A549 (cell line): ENCODE results near the gene AKAP6. TPM values are rescaled to one million over a fixed set of nuclear protein-coding genes. Genes with fewer than 3 reads are reported as not detected.

Source experiments
- ATAC-seq, 2 experiments: fragments of 200-7000 bp in 1 of 2; fragments of >200 bp in 1 of 2; cut with Nextera tagmentation in 1 of 2; cut with Tn5 transposase in 1 of 2; 3 replicates each; pipeline versions ENCODE4 v1.8.0 to v1.9.1; 2018 to 2020; ENCODE audit warnings: mild to moderate bottlenecking in 1 of 2, moderate library complexity in 1 of 2
- CTCF ChIA-PET: fragments of 300-600 bp; sonication (Branson Sonifier 250); formaldehyde crosslinking; extraction: SDS; loops from one replicate; lab custom pipeline; 2021; ENCODE audit warnings: antibody characterized with exemption, inconsistent platforms; lab: Yijun Ruan, JAX
- POLR2A ChIA-PET: fragments of 350-600 bp; formaldehyde crosslinking; extraction: SDS; loops from one replicate; lab custom pipeline; 2021; ENCODE audit warnings: antibody characterized with exemption, inconsistent platforms; lab: Yijun Ruan, JAX
- DNase-seq, 2 experiments: peaks; one replicate each; pipeline versions ENCODE4 v3.0.0 to v3.0.0-alpha.2; 2011 to 2016; ENCODE audit warnings: low read depth in 1 of 2, low spot score in 1 of 2
- FAIRE-seq: peaks from 2 replicates; lab custom pipeline; 2011; peaks lifted over from hg19 to GRCh38; lab: Jason Lieb, UNC
- H3K27ac ChIP-seq, 2 experiments: fragments of >200 bp; sonication (Bioruptor Twin); formaldehyde crosslinking; 3 replicates each; pipeline ENCODE4 v1.5.1; 2016 to 2017
- H3K4me1 ChIP-seq: fragments of >200 bp; sonication (Bioruptor Twin); formaldehyde crosslinking; 3 replicates; pipeline ENCODE4 v1.6.1; 2016
- H3K4me2 ChIP-seq: fragments of >200 bp; sonication (Bioruptor Twin); formaldehyde crosslinking; 3 replicates; pipeline ENCODE4 v1.6.1; 2016
- H3K4me3 ChIP-seq: fragments of >200 bp; sonication (Bioruptor Twin); formaldehyde crosslinking; 3 replicates; pipeline ENCODE4 v1.5.1; 2016
- H3K9me3 ChIP-seq: fragments of >200 bp; sonication (Bioruptor Twin); formaldehyde crosslinking; 3 replicates; pipeline ENCODE4 v1.6.1; 2016
- ATOH8 ChIP-seq: fragments of 250-450 bp; sonication (Bioruptor Pico); IDR thresholded peaks from 2 replicates; pipeline ENCODE4 v1.5.0; 2020; ENCODE audit warnings: low read depth, mild to moderate bottlenecking, moderate library complexity
- BCL3 ChIP-seq: fragments of >200 bp; sonication (Bioruptor Twin); formaldehyde crosslinking; IDR thresholded peaks from 3 replicates; pipeline ENCODE4 v1.6.1; 2016
- BHLHE40 ChIP-seq: IDR thresholded peaks from 2 replicates; pipeline ENCODE4 v1.6.1; 2012; ENCODE audit warnings: low read depth, low read length, inconsistent platforms
- E2F6 ChIP-seq: IDR thresholded peaks from 2 replicates; pipeline ENCODE4 v1.6.1; 2012; ENCODE audit warnings: low read depth, borderline replicate concordance
- ELK1 ChIP-seq: fragments of 150-350 bp; IDR thresholded peaks from 2 replicates; pipeline ENCODE4 v1.6.1; 2014; ENCODE audit warnings: low read depth, mild to moderate bottlenecking, low read length
- EP300 ChIP-seq, 2 experiments: fragments of >200 bp; sonication (Bioruptor Twin); formaldehyde crosslinking; IDR thresholded peaks; 2 replicates in 1 of 2; 3 replicates in 1 of 2; pipeline ENCODE4 v1.6.1; 2016 to 2017
- HDAC2 ChIP-seq: fragments of 200-600 bp; sonication (generic); IDR thresholded peaks from 2 replicates; pipeline ENCODE4 v1.6.1; 2016
- HES2 ChIP-seq: fragments of >200 bp; sonication (Bioruptor Twin); formaldehyde crosslinking; IDR thresholded peaks from 2 replicates; pipeline ENCODE4 v1.6.1; 2016
- HMGXB4 ChIP-seq: fragments of 250-450 bp; sonication (Bioruptor Pico); IDR thresholded peaks from 2 replicates; pipeline ENCODE4 v1.5.0; 2021; ENCODE audit warnings: mild to moderate bottlenecking, moderate library complexity, borderline replicate concordance
- JUN ChIP-seq, 2 experiments: fragments of >200 bp; sonication (Bioruptor Twin); formaldehyde crosslinking; IDR thresholded peaks; 2 replicates in 1 of 2; 3 replicates in 1 of 2; pipeline ENCODE4 v1.6.1; 2016 to 2017
- JUNB ChIP-seq: fragments of >200 bp; sonication (Bioruptor Twin); formaldehyde crosslinking; IDR thresholded peaks from 2 replicates; pipeline ENCODE4 v1.6.1; 2016
- KDM1A ChIP-seq: fragments of 200-600 bp; sonication (generic); IDR thresholded peaks from 2 replicates; pipeline ENCODE4 v1.6.1; 2016; ENCODE audit warnings: low read depth, mild to moderate bottlenecking
- MAFK ChIP-seq: fragments of 450-650 bp; IDR thresholded peaks from 2 replicates; pipeline ENCODE4 v1.6.1; 2014; ENCODE audit not compliant: partially characterized antibody
- MAX ChIP-seq: IDR thresholded peaks from 2 replicates; pipeline ENCODE4 v1.6.1; 2012
- MYC ChIP-seq: IDR thresholded peaks from 2 replicates; pipeline ENCODE4 v1.6.1; 2012; ENCODE audit warnings: mild to moderate bottlenecking, inconsistent platforms, low read length, improper control_type of control experiment, borderline replicate concordance
- NPAS2 ChIP-seq: fragments of 250-450 bp; sonication (Bioruptor Pico); IDR thresholded peaks from 2 replicates; pipeline ENCODE4 v1.8.0; 2022; ENCODE audit warnings: mild to moderate bottlenecking, moderate library complexity, borderline replicate concordance
- NR3C1 ChIP-seq: fragments of >200 bp; sonication (Bioruptor Twin); formaldehyde crosslinking; IDR thresholded peaks from 3 replicates; pipeline ENCODE4 v1.6.1; 2017
- RAD21 ChIP-seq, 2 experiments: fragments of >200 bp in 1 of 2; sonication (Bioruptor Twin) in 1 of 2; formaldehyde crosslinking in 1 of 2; IDR thresholded peaks in 1 of 2; conservative IDR thresholded peaks in 1 of 2; 2 replicates in 1 of 2; 3 replicates in 1 of 2; pipeline ENCODE4 v1.6.1; 2012 to 2018; ENCODE audit warnings: inconsistent platforms in 1 of 2
- SMC3 ChIP-seq: fragments of >200 bp; sonication (Bioruptor Twin); formaldehyde crosslinking; IDR thresholded peaks from 3 replicates; pipeline ENCODE4 v1.6.1; 2018; ENCODE audit warnings: inconsistent platforms
- USF2 ChIP-seq: fragments of 450-650 bp; IDR thresholded peaks from 2 replicates; pipeline ENCODE4 v1.6.1; 2014; ENCODE audit warnings: antibody characterized with exemption
- ZC3H11A ChIP-seq: fragments of 450-650 bp; IDR thresholded peaks from 2 replicates; pipeline ENCODE4 v1.6.1; 2014; ENCODE audit warnings: antibody characterized with exemption, mild to moderate bottlenecking
- ZFP36 ChIP-seq: fragments of 450-650 bp; IDR thresholded peaks from 2 replicates; pipeline ENCODE4 v1.6.1; 2014; ENCODE audit warnings: borderline replicate concordance; ENCODE audit not compliant: partially characterized antibody
- ZSCAN20 ChIP-seq: fragments of 250-450 bp; sonication (Bioruptor Pico); IDR thresholded peaks from 2 replicates; pipeline ENCODE4 v1.8.0; 2022; ENCODE audit warnings: mild to moderate bottlenecking, moderate library complexity
- WGBS: methylation state at CpG from one replicate; pipeline ENCODE4 v1.1.6; 2017; ENCODE audit errors: missing lambda C conversion rate; 5-methylcytosine and 5-hydroxymethylcytosine counted together
- polyA plus RNA-seq, 4 experiments: library from polyadenylated mRNA; depleted of rRNA in 3 of 4; stranded (reverse); fragments of >200 nt; fragmentation: RNase III in 1 of 4; extraction: RNeasy Plus Mini Kit Qiagen cat#74134 plus additional on column Dnase treatment in 1 of 4; gene quantifications; 2 replicates in 3 of 4; 3 replicates in 1 of 4; pipeline ENCODE4 v1.2.3, GENCODE V29; 2011 to 2017

AKAP6 gene
- polyA plus RNA-seq, 2 of the 4 experiments (the other 2 are of a cell fraction): 0.27 to 1.9 TPM

GRCh38 chr14:32703183-32703621, 374.1 kb downstream of the AKAP6 start:
- DNase-seq (no peak), ATAC-seq (no peak), FAIRE-seq (no peak)
- no peak for TF ChIP-seq JUN (IDR thresholded peaks at IDR 0.05)
- TF ChIP-seq MAFK: peak; percentile 90
- Histone ChIP-seq H3K27ac (no peak overlapping the region), H3K4me3 (no peak overlapping the region), H3K4me2 (no peak overlapping the region), H3K9me3 (no peaks in the 10 kb centered on the region), H3K4me1 (no peaks in the 10 kb centered on the region)
- ChIA-PET CTCF (no interaction called here), POLR2A (no interaction called here)
- 89% methylated on average over 4 of the region's 4 CpGs for WGBS

- CTCF ChIA-PET: interaction anchor here (1.2 to 1.4 kb wide), 2 partner anchors 131 to 1086 kb away, joined by 3 to 5 read pairs; no protein-coding TSS in a partner anchor
- Histone ChIP-seq H3K27ac (no peak overlapping the region), H3K9me3 (no peaks in the 10 kb centered on the region), H3K4me1 (no peaks in the 10 kb centered on the region), H3K4me3 (no peak overlapping the region), H3K4me2 (no peak overlapping the region)
- ATAC-seq (no peak), DNase-seq (no peak), FAIRE-seq (no peak)
- POLR2A ChIA-PET: no interaction called here
- WGBS: 13% methylated on average over 1 of the region's 1 CpG
- TF ChIP-seq NR3C1: no peak
- no peak for TF ChIP-seq BCL3
- TF ChIP-seq MAX: no peak
- no peak for TF ChIP-seq NPAS2 (CRISPR knock-in tag)
- no peak for TF ChIP-seq USF2
- no peak for TF ChIP-seq ZFP36
- no peak for TF ChIP-seq MYC
- TF ChIP-seq ZSCAN20 (CRISPR knock-in tag): no peak
- TF ChIP-seq HDAC2: no peak
Measured at GRCh38 chr14:32706721-32707519, 377.8 kb downstream of the AKAP6 start.

GRCh38 chr14:32707742-32708500, 378.8 kb downstream of the AKAP6 start:
- no peak for DNase-seq
- ChIA-PET POLR2A (no interaction called here), CTCF (interaction anchor here (1.1 to 1.2 kb wide), 2 partner anchors 12 to 17 kb away, joined by 3 to 4 read pairs; no protein-coding TSS in a partner anchor)
- Histone ChIP-seq H3K4me3 (no peak overlapping the region), H3K4me1 (no peaks in the 10 kb centered on the region), H3K4me2 (no peak overlapping the region), H3K27ac (no peak overlapping the region), H3K9me3 (no peaks in the 10 kb centered on the region)
- 61% methylated on average over 5 of the region's 5 CpGs for WGBS
- no peak for FAIRE-seq
- no peak for ATAC-seq
- TF ChIP-seq JUNB (no peak), HMGXB4 (CRISPR knock-in tag) (no peak), SMC3 (no peak), ZC3H11A (no peak), BHLHE40 (no peak), ATOH8 (CRISPR knock-in tag) (no peak), ELK1 (no peak), HES2 (no peak), RAD21 (conservative IDR thresholded peaks at IDR 0.05 in 1 of 2, IDR thresholded peaks at IDR 0.05 in 1 of 2) (no peak), KDM1A (no peak), EP300 (IDR thresholded peaks at IDR 0.05) (no peak), E2F6 (no peak), MYC (no peak)
